Esophagus squamous epithelium (tissue), 4 donors: ENCODE results near the gene DYNC1I1.

Source experiments
- POLR2A ChIP-seq, 4 donors: fragments of 450-650 bp; IDR thresholded peaks; one replicate each; pipeline ENCODE4 v1.6.1; 2017; ENCODE audit warnings: antibody characterized with exemption in 4 of 4, mild to moderate bottlenecking in 4 of 4, moderate library complexity in 3 of 4
- TF ChIP-seq, protein P1 (sequence below), 6 experiments: fragments of 450-650 bp in 4 of 6; fragments of 200-600 bp in 2 of 6; sonication (generic) in 2 of 6; IDR thresholded peaks; one replicate each; pipeline ENCODE4 v1.5.1; 2016 to 2019; ENCODE audit warnings: antibody characterized with exemption in 6 of 6, mild to moderate bottlenecking in 4 of 6, moderate library complexity in 4 of 6

DNA sequence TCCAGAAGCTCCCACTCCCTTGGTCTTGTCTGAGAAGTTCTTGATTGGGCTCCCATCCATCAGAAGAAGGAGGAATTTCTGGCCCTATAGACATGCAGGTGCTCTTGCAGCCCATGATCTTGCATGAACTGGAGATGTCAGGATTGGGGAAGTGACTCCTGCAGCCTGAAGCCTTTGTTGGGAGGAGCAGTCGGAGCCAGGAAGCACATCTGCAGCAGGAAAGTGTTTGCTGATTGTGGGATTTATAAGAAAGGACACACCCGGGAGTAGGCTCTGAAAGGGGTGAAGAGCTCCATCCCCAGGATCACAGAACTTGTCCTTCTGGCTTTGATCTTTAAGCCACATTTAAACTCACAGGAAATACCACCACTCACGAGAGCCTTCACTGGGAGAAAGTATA, 185.2 kb downstream of the DYNC1I1 start:
- TF ChIP-seq, protein P1, sequence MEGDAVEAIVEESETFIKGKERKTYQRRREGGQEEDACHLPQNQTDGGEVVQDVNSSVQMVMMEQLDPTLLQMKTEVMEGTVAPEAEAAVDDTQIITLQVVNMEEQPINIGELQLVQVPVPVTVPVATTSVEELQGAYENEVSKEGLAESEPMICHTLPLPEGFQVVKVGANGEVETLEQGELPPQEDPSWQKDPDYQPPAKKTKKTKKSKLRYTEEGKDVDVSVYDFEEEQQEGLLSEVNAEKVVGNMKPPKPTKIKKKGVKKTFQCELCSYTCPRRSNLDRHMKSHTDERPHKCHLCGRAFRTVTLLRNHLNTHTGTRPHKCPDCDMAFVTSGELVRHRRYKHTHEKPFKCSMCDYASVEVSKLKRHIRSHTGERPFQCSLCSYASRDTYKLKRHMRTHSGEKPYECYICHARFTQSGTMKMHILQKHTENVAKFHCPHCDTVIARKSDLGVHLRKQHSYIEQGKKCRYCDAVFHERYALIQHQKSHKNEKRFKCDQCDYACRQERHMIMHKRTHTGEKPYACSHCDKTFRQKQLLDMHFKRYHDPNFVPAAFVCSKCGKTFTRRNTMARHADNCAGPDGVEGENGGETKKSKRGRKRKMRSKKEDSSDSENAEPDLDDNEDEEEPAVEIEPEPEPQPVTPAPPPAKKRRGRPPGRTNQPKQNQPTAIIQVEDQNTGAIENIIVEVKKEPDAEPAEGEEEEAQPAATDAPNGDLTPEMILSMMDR (IDR thresholded peaks at IDR 0.05), result no peak
- TF ChIP-seq POLR2A (IDR thresholded peaks at IDR 0.05), result no peak
